ENCODE data around the gene SAP30L. TPM values are rescaled to one million over a fixed set of nuclear protein-coding genes. Genes with fewer than 3 reads are reported as not detected.

Gene SAP30L
- total and polyA plus RNA-seq, 4 donors, result 18.2 to 35.4 (median 30.0) TPM

- 85 to 87% methylated on average over 2 of the region's 2 CpGs for WGBS, 2 donors
Observed at GRCh38 chr5:154508114-154508513, 62.3 kb downstream of the SAP30L start.

GRCh38 chr5:154509784-154510555, 64.2 kb downstream of the SAP30L start:
- no peak for TF ChIP-seq CTCF (IDR thresholded peaks at IDR 0.05; ENCODE audit: control extremely low read depth, extremely low read depth)
- Histone ChIP-seq H3K27me3 (ENCODE audit: control insufficient read depth in 3 of 3, insufficient read depth in 3 of 3, low read length in 2 of 3) (peaks cover 0 to 8% (median 5%) of the 10 kb centered on the region in 3 donors), H3K4me1 (ENCODE audit: control insufficient read depth in 5 of 5, insufficient read depth in 5 of 5, low read length in 5 of 5) (no peaks in the 10 kb centered on the region), H3K9ac (ENCODE audit: insufficient read depth in 1 of 2, low read length in 2 of 2) (no peak overlapping the region), H3K4me3 (no peak overlapping the region), H3K27ac (ENCODE audit: low read depth in 1 of 2, low read length in 1 of 2) (no peak overlapping the region), H3K9me3 (ENCODE audit: control insufficient read depth in 4 of 4, insufficient read depth in 3 of 4, low read length in 3 of 4) (no peaks in the 10 kb centered on the region), H3K36me3 (ENCODE audit: control insufficient read depth in 4 of 4, insufficient read depth in 4 of 4, low read length in 4 of 4) (no peaks in the 10 kb centered on the region)
- ATAC-seq (ENCODE audit: insufficient read depth, low FRiP score) (no peak), DNase-seq (peak in 1 of 3 donors; percentile 13)
- WGBS, 2 donors, result 63 to 72% methylated on average over 5 of the region's 5 CpGs

More at GRCh38 chr5:154508114-154508513, 62.3 kb downstream of the SAP30L start:
- H3K27ac ChIP-seq (ENCODE audit: low read depth in 1 of 2, low read length in 1 of 2), result no peak overlapping the region
- H3K9me3 ChIP-seq (ENCODE audit: control insufficient read depth in 4 of 4, insufficient read depth in 3 of 4, low read length in 3 of 4), result no peaks in the 10 kb centered on the region
- no peaks in the 10 kb centered on the region for H3K36me3 ChIP-seq (ENCODE audit: control insufficient read depth in 4 of 4, insufficient read depth in 4 of 4, low read length in 4 of 4)
- no peaks in the 10 kb centered on the region for H3K27me3 ChIP-seq (ENCODE audit: control insufficient read depth in 3 of 3, insufficient read depth in 3 of 3, low read length in 2 of 3)
- no peak overlapping the region for H3K4me3 ChIP-seq
- H3K9ac ChIP-seq (ENCODE audit: insufficient read depth in 1 of 2, low read length in 2 of 2), result no peak overlapping the region
- DNase-seq, result no peak
- TF ChIP-seq CTCF (IDR thresholded peaks at IDR 0.05; ENCODE audit: control extremely low read depth, extremely low read depth), result no peak
- no peaks in the 10 kb centered on the region for H3K4me1 ChIP-seq (ENCODE audit: control insufficient read depth in 5 of 5, insufficient read depth in 5 of 5, low read length in 5 of 5)
- ATAC-seq (ENCODE audit: insufficient read depth, low FRiP score), result no peak

Other genes starting within 250 kb of the SAP30L start
- gene HAND1, start 32.2 kb downstream of the SAP30L start, total RNA-seq, result under 1 TPM in 1 of 2 donors, not detected in 1; 0.21 TPM
- under 1 TPM; 0.02 to 0.12 TPM for gene HAND1, start 32.2 kb downstream of the SAP30L start, polyA plus RNA-seq